Body of pancreas (tissue), 4 donors: ENCODE results near the gene IFT81. TPM values are rescaled to one million over a fixed set of nuclear protein-coding genes. Genes with fewer than 3 reads are reported as not detected.
"Not testable (repeated sequence)": the region's sequence is repeated elsewhere in the genome, so short reads cannot be mapped to it uniquely, and the experiment has no call there.

Source experiments
- ATAC-seq: fragments of 150-250 bp; one replicate; pipeline ENCODE4 v1.9.1; 2016
- DNase-seq, 4 donors: peaks; one replicate each; pipeline ENCODE4 v3.0.0-alpha.2; 2019
- H3K27ac ChIP-seq, 4 donors: fragments of 200-600 bp; sonication (generic); 1 replicate in 3 of 4; 2 replicates in 1 of 4; pipeline versions ENCODE4 v1.5.1 to v1.6.1; 2016 to 2019; ENCODE audit warnings: mild to moderate bottlenecking in 1 of 4, mixed read lengths in 1 of 4, moderate library complexity in 1 of 4
- H3K27me3 ChIP-seq, 2 donors: fragments of 200-600 bp; sonication (generic); one replicate each; pipeline ENCODE4 v1.6.0; 2016; ENCODE audit warnings: mild to moderate bottlenecking in 1 of 2
- H3K36me3 ChIP-seq, 2 donors: fragments of 200-600 bp; sonication (generic); replicated peaks in 1 of 2; 2 replicates each; pipeline ENCODE4 v1.5.1; 2016; ENCODE audit warnings: low read depth in 2 of 2; ENCODE audit not compliant: insufficient read depth in 1 of 2
- H3K4me1 ChIP-seq: fragments of 200-600 bp; sonication (generic); one replicate; pipeline ENCODE4 v1.6.0; 2016
- H3K4me3 ChIP-seq, 2 donors: fragments of 200-600 bp; sonication (generic); 1 replicate in 1 of 2; 2 replicates in 1 of 2; pipeline ENCODE4 v1.5.1; 2016 to 2019
- H3K9me3 ChIP-seq, 3 donors: fragments of 200-600 bp; sonication (generic); 1 replicate in 2 of 3; 2 replicates in 1 of 3; pipeline ENCODE4 v1.5.1; 2016
- CTCF ChIP-seq, 7 experiments: fragments of 450-650 bp in 4 of 7; fragments of 200-600 bp in 3 of 7; sonication (generic) in 3 of 7; IDR thresholded peaks; one replicate each; pipeline ENCODE4 v1.5.1; 2016 to 2019; ENCODE audit warnings: antibody characterized with exemption in 7 of 7
- POLR2A ChIP-seq, 3 donors: fragments of 450-650 bp; IDR thresholded peaks; one replicate each; pipeline ENCODE4 v1.6.1; 2016; ENCODE audit warnings: antibody characterized with exemption in 3 of 3, mild to moderate bottlenecking in 2 of 3
- WGBS, 2 donors: methylation state at CpG; one replicate each; pipeline ENCODE4 v1.1.5; 2017; 5-methylcytosine and 5-hydroxymethylcytosine counted together
- intact Hi-C: fragments of 100-400 bp; cut with DNase I; formaldehyde crosslinking; loops from one replicate; pipeline ENCODE4 v1.15.1; 2023
- total RNA-seq, 2 donors: library from RNA; depleted of rRNA; stranded (reverse); fragments of >200 nt; gene quantifications; one replicate each; pipeline ENCODE4 v1.1.0, GENCODE V29; 2016

Gene IFT81
- total RNA-seq, 2 donors from 2014 or later = 5.2 to 6.3 TPM

GRCh38 chr12:110227138-110227537 is 103.0 kb downstream of the IFT81 start:
- TF ChIP-seq POLR2A (IDR thresholded peaks at IDR 0.05) = no peak
- TF ChIP-seq CTCF (IDR thresholded peaks at IDR 0.05) = no peak
- no peak for ATAC-seq
- Histone ChIP-seq H3K27ac (no peak overlapping the region), H3K27me3 (no peaks in the 10 kb centered on the region), H3K36me3 (no peaks in the 10 kb centered on the region), H3K9me3 (no peaks in the 10 kb centered on the region), H3K4me3 (no peak overlapping the region), H3K4me1 (peaks cover 18% of the 10 kb centered on the region)
- WGBS, 2 donors = 94 to 98% methylated on average over 3 of the region's 3 CpGs
- DNase-seq = no peak
- intact Hi-C loops = no loop called here

GRCh38 chr12:110228348-110228747 is 104.2 kb downstream of the IFT81 start:
- H3K36me3 ChIP-seq, intact Hi-C loops, H3K4me3 ChIP-seq, ATAC-seq, H3K9me3 ChIP-seq, H3K27ac ChIP-seq, DNase-seq, H3K27me3 ChIP-seq: not testable (repeated sequence)
- WGBS, 2 donors = 92 to 98% methylated on average over 4 of the region's 4 CpGs
- peaks cover 15% of the 10 kb centered on the region for H3K4me1 ChIP-seq

GRCh38 chr12:110228756-110229155 is 104.6 kb downstream of the IFT81 start:
- ATAC-seq = no peak
- intact Hi-C loops = no loop called here

GRCh38 chr12:110229409-110229808 is 105.3 kb downstream of the IFT81 start:
- DNase-seq (no peak), ATAC-seq (no peak)
- H3K36me3 ChIP-seq = no peaks in the 10 kb centered on the region
- no peaks in the 10 kb centered on the region for H3K27me3 ChIP-seq
- TF ChIP-seq POLR2A (IDR thresholded peaks at IDR 0.05) (no peak), CTCF (IDR thresholded peaks at IDR 0.05) (no peak)
- H3K27ac ChIP-seq = no peak overlapping the region
- H3K4me3 ChIP-seq = no peak overlapping the region
- H3K9me3 ChIP-seq = no peaks in the 10 kb centered on the region
- H3K4me1 ChIP-seq = peaks cover 16% of the 10 kb centered on the region
- intact Hi-C loops = no loop called here
- WGBS, 2 donors = 89 to 93% methylated on average over 4 of the region's 4 CpGs

More at GRCh38 chr12:110228756-110229155, 104.6 kb downstream of the IFT81 start:
- TF ChIP-seq CTCF (IDR thresholded peaks at IDR 0.05) = no peak
- no peak for TF ChIP-seq POLR2A (IDR thresholded peaks at IDR 0.05)
- WGBS, 2 donors = 76 to 91% methylated on average over 1 of the region's 1 CpG
- Histone ChIP-seq H3K9me3 (no peaks in the 10 kb centered on the region), H3K27ac (no peak overlapping the region), H3K4me3 (no peak overlapping the region), H3K36me3 (no peaks in the 10 kb centered on the region), H3K4me1 (peaks cover 16% of the 10 kb centered on the region), H3K27me3 (no peaks in the 10 kb centered on the region)
- DNase-seq = no peak

GRCh38 chr12:110230655-110231054 is 106.5 kb downstream of the IFT81 start:
- ATAC-seq (no peak), DNase-seq (no peak)
- intact Hi-C loops = no loop called here
- H3K4me1 ChIP-seq = peaks cover 16% of the 10 kb centered on the region
- TF ChIP-seq CTCF (IDR thresholded peaks at IDR 0.05) (no peak), POLR2A (IDR thresholded peaks at IDR 0.05) (no peak)
- H3K27ac ChIP-seq = no peak overlapping the region
- H3K36me3 ChIP-seq = no peaks in the 10 kb centered on the region
- H3K4me3 ChIP-seq = no peak overlapping the region
- no peaks in the 10 kb centered on the region for H3K27me3 ChIP-seq
- WGBS, 2 donors = 42 to 72% methylated on average over 1 of the region's 1 CpG
- no peaks in the 10 kb centered on the region for H3K9me3 ChIP-seq
